ENCODE data around the gene MAFF.
A peak's percentile ranks its signal among the peaks of the same experiment; 100 is the strongest.

The MAFF gene

DNA sequence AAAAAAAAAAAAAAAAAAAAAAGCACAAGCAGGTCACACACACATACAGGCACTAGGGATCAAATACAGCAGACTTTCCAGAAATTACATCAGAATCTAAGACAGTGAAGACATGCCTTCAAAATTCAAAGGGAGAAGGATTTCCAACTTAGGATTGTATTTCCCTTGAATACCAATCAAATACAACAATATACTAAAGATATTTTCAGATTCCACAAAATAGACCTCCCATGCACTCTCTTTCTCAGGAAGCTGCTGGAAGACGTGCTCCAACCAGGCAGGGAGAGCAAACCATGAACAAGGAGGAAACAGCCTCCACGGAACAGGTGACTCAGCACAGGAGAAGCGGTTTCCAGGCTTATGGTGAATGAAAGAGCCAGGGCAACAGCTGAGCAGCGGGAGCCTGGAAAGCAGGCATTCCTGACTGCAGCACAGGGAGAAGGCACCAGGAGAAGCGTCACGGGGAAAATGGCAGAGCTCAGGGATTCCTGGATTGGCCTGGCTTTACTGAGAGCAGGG, 39.0 kb downstream of the MAFF start:
- no peak for DNase-seq (ENCODE audit: extremely low spot score, insufficient read length, low read depth)
- FAIRE-seq = no peak

DNA sequence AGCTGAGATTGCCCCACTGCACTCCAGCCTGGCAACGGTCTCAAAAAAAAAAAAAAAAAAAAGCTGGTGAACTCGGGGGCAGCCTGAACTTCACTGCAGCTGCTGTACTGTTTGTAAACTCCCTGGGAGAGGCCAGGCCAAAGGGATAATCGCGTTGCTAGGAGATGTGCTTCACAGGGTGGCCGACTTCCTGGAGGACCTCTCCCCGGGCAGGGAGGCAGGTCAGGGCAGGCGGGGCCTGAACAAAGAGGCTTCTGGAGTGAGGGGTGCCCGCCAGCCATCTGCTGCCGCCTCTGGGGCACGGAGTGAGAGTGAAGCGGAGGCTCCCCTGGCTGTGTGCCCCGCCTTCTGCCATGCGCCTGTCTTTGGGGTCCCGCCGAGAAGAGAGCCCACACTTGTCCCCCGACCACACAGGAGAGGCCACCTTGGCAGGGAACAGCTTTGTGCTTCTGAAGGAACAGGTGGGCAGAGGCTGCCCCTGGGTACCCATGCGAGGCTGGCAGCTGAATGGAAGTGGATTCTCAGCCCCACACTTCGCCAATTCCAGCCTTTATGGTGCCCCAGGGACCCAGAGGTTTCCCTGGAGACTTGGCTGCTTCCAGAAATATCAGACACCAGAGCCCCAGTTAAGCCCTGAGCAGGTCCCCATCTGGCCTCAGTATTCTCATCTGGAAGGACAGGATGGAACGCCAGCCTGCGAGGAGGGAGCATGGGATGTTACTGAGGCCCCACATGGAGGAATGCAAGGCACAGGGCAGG, 41.4 kb downstream of the MAFF start:
- DNase-seq (ENCODE audit: extremely low spot score, insufficient read length, low read depth) = no peak

DNA sequence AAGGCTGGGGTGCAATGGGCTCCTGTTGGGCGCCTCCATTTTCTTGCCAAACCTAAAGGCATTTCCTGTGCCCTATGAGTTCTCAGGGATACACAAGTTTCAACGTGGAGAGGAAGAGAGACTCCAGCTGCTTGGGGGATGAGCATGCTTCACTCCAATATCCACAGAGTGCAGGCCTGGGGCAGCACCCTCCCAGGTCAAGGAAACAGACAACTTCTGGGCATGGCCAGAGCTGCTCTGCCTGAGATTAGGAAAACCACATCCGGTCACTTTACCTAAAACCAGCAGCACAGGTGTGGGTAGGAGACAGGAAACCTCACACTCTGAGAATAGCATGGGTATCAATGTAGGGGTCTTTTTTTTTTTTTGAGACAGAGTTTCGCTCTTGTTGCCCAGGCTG, 42.3 kb downstream of the MAFF start:
- DNase-seq (ENCODE audit: extremely low spot score, insufficient read length, low read depth) = no peak
- FAIRE-seq = peak; percentile 68

More for the DNA sequence above, 41.4 kb downstream of the MAFF start:
- no peak for FAIRE-seq

DNA sequence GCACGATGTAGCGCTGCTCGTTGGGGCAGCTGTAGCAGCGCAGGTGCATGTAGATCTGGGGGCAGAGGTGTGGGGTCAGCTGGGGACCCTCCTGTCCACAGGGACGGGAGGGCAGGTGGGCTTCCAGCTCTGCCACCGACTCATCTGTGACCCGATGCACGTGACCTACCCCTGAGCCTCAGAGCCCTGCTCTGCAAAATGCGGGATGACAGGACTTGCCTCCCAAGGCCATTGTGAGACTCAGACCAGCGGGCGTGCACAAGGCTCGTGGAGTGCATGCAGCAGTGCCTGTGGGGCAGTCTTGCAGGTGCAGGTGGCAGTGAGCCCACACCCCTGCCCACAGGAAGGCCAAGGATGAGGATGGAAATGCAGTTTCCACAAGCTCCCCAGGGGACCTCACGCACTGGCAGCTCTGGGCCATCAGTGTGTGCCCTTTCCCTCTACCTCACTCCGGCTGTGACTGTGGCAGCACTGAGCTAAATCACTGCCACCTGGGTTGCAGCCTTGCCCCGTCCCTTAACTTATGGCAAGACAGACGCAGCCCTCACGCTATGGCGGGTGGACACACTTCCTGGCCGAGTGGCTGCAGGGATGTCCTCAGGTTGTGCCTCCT, 44.4 kb downstream of the MAFF start:
- FAIRE-seq = no peak

DNA sequence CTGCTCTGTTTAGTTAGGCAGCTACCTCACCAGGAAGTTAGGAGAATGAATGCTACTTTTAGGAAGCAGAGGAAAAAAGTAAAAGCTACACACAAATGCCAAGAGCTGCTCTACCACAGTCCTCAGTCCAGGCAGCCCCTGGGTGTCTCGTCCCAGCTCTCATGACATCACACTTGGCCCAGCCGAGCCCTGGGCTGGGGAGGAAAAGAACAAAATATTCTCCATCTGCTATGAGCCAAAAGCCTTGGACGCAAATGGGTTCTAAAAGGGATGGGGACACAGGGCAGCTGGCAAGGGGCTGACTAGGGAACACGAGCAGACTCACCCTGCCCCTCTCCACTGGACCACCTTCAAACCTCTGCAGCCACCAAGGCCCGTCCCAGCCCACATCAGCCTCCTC, 44.9 kb downstream of the MAFF start:
- DNase-seq (ENCODE audit: extremely low spot score, insufficient read length, low read depth) (no peak), FAIRE-seq (no peak)

More for the DNA sequence above, 44.4 kb downstream of the MAFF start:
- DNase-seq (ENCODE audit: extremely low spot score, insufficient read length, low read depth) = no peak

DNA sequence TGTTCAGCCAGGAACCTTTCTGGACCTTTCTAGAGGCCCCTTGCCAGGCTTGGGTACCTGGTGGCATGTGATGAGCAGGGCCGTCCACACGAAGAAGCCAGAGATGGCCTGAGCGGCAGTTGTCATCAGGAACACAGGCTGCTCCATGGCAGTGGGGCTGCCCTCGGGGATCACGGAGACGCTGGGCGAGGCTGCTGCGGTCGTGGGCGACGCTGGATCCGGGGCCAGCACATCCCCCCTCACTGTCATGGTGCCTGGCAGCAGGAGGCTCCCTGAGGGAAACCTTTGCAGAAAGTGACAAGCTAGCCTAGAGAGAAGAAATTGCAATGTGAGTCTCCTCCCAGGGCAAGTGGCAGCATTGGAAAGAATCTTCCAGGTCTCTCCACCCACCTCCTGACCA, 45.9 kb downstream of the MAFF start:
- FAIRE-seq (no peak), DNase-seq (ENCODE audit: extremely low spot score, insufficient read length, low read depth) (no peak)

DNA sequence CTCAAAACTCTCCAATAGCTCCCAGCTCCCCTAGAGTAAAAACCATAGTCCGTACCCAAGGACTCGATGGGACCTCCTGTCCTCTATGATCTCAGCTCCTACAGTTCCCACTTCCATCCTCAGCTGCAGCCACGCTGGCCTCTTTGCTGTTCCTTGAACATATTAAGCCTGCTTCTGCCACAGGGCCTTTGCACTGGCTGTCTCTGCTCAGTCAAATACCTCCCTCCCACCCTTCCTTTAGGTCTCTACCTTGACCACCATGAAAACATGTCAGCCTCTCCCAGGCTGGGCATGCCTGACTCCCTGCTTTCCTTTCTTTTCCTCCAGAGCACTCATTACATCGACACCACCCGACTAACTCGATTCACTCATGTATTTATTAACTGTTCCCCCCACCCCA, 46.5 kb downstream of the MAFF start:
- DNase-seq (ENCODE audit: extremely low spot score, insufficient read length, low read depth) = no peak
- FAIRE-seq = no peak

DNA sequence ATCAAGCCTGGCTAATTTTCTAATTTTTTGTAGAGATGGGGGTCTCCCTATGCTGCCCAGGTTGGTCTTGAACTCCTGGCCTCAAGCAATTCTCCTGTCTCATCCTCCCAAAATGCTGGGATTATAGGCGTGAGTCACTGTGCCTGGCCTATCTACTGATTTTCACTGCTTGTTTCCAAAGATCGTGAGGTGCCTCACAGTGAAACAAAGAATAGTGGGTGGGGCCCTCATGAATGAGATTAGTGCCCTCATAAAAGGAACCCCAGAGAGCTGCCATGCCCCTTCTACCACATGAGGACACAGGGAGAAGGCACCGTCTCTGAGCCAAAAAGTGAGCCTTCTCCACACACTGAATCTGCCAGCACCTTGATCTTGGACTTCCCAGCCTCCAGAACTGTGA, 47.5 kb downstream of the MAFF start:
- DNase-seq (ENCODE audit: extremely low spot score, insufficient read length, low read depth) (no peak), FAIRE-seq (no peak)

DNA sequence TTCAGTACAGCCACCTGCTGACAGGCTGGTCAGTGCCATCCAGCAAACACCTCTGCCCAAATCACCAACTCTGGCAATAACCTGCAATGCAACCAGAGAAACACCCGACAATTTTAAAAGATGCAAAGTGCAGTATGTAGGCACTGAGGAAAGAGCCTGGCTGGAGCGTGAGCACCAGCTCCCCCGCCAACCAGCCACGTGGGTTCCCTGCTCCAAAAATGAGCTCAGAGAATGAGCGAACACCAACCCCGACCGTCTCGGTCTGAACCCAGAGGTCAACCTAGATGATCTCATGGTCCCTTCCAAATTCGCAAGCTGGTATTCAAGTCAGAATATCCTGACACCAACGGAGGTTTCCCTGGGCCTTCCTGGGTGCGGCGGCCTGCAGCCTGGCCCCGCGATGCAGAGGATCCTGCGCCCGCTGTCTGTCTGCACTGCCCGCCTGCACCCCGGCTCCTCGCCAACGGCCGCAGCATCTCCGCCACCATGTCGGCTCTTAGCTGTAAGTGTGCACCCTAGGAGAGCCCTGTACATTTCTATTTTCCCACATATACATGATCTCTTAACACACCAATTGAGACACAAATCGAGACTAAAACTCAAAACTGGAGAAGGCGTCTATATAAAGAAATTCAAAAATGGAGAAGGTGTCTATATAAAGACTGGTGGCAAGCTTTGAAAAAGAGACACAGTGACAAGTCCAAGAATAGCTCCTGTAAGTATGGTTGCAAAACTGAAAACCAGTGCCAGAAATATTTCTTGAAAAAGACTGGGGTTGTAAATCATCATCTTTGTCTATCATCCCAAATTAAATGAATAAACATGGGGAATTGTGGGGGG, 48.2 kb downstream of the MAFF start:
- FAIRE-seq (no peak), DNase-seq (ENCODE audit: extremely low spot score, insufficient read length, low read depth) (no peak)

DNA sequence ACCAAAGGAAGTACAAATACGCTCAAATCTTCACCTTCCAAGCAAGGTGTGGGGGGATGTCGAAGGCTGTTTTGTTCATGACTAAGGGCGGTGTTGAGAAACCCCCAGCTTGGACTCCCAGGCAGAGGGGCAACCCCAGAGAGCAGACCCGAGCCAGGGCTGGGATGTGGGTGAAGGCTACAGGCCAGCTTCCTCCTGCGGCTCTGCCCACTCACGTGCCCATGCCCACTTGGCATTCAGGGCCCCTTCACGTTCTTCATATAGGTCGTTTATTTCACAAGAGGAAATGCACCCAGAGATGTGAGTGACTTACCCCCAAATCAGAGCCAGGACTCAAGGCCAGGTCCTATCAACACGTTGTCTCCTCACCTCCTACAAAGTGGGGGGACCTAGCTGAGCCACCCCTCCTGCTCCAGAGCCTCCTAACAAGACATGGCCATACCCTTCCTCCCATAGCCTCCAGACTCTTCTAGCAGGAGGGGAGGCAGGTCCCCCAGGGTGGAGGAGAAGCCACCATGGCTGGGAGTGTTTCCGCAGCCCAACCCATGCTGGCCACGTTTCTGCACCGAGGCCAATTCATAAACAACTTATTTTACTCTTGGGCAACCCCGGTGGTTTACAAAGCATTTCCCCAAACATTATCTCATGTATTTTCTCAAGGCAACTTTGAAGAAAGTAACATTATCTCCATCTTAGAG, 49.0 kb downstream of the MAFF start:
- FAIRE-seq = no peak
- DNase-seq (ENCODE audit: extremely low spot score, insufficient read length, low read depth) = no peak

DNA sequence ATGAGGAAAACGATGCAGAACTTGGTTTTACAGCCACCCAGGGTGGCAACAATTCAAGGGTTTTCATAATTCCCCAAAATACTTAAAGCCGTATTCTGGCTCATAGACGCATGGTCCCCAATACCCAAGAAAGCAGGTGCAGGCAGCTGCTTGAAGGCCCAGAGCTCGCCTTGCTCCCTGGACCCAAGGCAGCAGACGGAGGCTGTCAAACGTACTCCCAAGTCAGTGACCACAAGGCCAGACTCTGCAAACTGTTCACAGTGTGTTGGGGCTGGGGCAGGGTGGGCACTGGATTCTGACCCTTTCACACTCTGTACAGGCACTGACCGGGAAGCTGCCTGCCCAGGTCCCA, 49.5 kb downstream of the MAFF start:
- DNase-seq (ENCODE audit: extremely low spot score, insufficient read length, low read depth) = no peak
- FAIRE-seq = no peak

DNA sequence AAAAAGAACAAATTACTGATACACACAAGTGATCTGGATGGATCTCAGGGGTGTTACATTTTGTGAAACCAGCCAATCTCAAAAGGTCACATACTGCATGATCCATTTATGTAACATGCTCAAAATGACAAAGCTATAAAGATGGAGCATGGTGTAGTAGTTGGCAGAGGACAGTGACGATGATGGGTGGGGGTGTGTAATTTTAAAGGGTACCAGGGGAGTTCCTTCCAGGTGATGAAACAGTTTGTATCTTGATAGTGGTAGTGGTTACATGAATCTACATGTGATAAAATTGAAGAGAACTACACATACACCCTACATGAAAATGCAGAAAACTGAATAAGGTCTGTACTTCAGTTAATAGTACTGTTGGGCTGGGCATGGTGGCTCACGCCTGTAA, 53.9 kb downstream of the MAFF start:
- no peak for DNase-seq (ENCODE audit: extremely low spot score, insufficient read length, low read depth)
- FAIRE-seq = peak; percentile 15

DNA sequence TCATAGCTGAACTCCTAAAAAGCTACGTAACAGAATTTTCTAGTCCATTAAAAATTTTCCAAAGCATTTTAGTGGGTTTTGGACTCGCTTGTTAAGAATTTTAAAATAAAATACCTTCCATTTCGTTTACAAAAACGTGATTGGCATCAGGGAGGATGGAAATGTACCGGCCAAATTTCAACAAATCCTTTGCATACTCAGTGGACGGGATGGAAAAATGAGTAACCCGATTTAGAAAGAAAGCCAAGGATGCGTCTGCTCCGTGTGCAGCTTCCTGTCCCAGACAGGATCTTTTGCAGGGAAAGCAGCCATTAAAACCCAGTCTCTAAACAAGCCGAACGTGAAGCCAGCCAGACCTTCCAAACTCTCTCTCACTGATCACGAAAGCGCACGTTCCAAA, 55.4 kb downstream of the MAFF start:
- FAIRE-seq (no peak), DNase-seq (ENCODE audit: extremely low spot score, insufficient read length, low read depth) (no peak)

DNA sequence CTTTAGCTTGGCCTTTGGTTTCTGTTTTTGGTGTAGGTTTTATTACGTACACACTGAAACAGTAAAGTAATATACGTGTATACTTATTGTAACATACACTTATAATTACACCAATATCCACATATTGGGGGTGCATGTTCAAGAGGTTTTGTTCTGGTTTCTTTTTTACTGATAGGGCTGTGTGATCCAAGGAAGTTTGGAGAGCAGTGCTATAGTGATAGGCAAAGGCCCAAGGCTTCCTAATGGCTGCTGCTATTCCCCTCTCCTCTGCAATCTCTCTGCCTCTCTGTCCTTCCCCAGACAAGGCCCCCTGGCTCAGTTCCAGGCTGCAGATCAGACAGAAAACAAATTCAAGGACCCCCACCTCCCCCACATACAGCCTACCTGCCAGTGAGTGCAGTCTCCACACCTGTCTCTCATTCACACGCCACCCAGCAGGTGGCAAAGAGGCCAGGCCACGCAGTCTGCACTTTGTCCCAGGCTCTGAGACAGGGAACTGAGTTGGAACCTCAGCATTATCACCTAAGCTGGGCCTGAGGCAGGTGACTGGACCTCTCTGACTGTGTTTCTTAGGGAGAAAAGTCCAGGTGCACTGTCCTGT, 56.0 kb downstream of the MAFF start:
- DNase-seq (ENCODE audit: extremely low spot score, insufficient read length, low read depth) (no peak), FAIRE-seq (no peak)

DNA sequence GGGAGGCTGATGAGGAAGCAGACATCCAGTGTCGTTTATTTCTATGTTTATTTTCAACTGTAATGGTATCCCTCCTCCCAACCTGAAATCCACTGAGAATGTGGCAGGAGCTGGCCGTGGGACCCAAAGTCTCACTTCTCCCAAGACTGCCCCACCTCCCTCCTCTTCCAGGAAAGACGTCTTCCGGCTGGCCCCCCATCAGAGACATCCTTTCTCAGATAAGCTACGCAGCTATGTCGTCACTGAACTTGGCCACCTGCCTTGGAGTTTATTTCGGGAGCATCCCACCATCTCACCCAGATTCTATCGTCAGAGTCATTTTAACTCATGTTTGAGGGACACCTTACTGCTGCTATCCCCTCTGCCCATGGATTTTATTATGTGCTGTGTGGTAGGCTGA, 57.1 kb downstream of the MAFF start:
- DNase-seq (ENCODE audit: extremely low spot score, insufficient read length, low read depth) = no peak
- FAIRE-seq = no peak

DNA sequence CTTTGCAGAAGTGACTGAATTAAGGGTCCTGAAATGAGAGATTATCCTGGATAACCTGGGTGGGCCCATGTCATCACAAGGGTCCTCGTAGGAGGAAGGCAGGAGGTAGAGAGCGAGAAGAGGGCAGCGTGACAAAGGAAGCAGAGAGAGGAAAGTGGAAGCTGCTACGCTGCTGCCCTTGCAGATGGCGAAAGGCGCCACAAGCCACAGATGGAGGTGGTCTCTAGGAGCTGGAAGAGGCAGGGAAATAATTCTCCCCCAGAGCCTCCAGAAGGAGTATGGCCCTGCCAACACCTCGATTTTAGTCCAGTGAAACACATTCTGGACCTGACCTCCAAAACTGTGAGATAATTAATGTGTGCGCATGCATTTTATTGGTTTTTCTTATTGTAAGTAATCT, 57.6 kb downstream of the MAFF start:
- FAIRE-seq = no peak
- DNase-seq (ENCODE audit: extremely low spot score, insufficient read length, low read depth) = no peak

DNA sequence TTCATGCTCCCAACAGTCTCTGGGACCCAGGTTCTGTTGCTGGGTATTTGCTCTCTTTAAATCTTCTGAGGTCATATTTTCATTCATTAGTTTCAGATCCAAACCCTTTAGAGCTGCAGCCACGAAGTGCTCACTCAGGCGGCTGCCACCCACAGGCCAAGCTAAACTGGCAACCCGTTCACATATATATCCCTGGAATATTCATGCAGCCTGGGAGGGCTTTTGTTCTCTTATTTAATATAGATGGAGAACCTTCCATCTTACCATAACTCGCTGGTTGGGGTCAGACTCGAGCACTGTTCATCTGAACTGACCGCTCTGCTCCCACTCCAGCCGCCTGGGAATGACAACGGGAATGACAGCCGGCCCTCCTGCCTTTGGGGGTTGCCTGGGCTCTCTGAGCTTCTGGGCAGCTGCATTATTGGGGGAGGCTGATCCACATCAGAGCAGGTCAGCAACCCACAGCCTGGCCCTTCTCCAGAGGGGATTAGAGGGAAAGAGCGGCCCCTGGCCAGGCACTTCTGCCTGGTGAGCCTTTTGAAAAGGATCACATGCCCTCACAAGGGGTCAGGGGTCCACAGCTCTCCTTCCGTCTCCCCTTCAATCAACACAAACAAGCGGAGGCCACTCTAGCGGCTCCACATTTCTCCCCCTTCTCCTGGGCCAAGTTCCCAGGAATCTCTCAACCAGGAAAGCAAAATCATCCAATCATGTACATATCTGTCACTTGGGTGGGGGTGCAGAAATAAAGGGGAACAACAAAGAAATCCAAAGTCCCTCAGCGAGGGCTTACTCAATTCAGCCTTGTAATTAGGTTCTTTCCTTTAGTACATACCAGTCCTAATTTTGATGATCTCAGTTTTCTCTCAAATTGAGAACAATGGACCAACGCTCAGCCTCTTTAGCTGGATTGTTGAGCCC, 59.2 kb downstream of the MAFF start:
- no peak for DNase-seq (ENCODE audit: extremely low spot score, insufficient read length, low read depth)
- FAIRE-seq = no peak

DNA sequence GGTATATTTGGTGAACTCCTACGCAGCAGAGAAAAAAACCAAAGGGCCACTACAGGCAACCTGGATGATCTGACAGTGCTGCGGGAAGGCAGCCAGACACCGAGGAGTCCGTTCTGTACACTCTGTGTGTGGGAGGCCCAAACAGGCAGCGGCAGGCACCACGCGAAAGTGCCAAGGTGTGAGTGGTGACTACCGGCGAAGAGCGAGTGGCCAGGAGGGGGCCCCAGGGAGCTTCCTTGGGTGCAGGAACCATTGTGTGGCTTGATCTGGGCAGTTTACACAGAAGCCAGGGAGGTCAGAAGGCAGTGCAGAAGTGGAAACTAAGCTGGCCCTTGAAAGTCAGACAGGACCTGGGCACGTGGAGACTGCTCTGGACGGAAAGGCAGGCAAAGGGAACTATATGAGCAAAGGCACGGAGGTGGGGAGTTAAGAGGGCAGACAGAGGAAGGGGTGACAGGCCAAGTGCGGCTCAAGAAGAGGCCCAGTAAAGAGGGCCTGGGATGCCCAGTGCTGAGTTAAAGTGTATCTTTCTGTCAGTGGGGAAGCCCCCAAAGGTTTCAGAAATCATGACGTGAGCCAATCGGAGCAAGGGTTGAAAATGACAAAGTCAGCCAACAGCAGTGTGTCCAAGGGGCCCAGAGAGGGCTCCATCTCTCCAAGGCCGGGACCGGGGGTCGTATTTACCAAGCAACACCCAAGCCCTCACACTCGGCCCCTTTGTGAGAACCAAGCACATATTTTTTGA, 60.4 kb downstream of the MAFF start:
- FAIRE-seq = peak; percentile 83
- peak; percentile 44 for DNase-seq (ENCODE audit: extremely low spot score, insufficient read length, low read depth)
